Mammary epithelial cell (primary cell): Measurements from ENCODE around the gene RHPN2.

Experiments
- EZH2 ChIP-seq: IDR thresholded peaks from 2 replicates; pipeline ENCODE4 v1.6.1; 2012; ENCODE audit warnings: low read length, inconsistent platforms, borderline replicate concordance
- TF ChIP-seq, protein P1 (sequence below), 2 donors: IDR thresholded peaks in 1 of 2; conservative IDR thresholded peaks in 1 of 2; 2 replicates each; pipeline ENCODE4 v1.5.1; 2011 to 2012; ENCODE audit warnings: inconsistent platforms in 2 of 2, low read length in 2 of 2, mild to moderate bottlenecking in 2 of 2, control low read depth in 1 of 2, low read depth in 1 of 2; ENCODE audit not compliant: insufficient read depth in 1 of 2; ENCODE audit errors: extremely low read depth in 1 of 2

DNA sequence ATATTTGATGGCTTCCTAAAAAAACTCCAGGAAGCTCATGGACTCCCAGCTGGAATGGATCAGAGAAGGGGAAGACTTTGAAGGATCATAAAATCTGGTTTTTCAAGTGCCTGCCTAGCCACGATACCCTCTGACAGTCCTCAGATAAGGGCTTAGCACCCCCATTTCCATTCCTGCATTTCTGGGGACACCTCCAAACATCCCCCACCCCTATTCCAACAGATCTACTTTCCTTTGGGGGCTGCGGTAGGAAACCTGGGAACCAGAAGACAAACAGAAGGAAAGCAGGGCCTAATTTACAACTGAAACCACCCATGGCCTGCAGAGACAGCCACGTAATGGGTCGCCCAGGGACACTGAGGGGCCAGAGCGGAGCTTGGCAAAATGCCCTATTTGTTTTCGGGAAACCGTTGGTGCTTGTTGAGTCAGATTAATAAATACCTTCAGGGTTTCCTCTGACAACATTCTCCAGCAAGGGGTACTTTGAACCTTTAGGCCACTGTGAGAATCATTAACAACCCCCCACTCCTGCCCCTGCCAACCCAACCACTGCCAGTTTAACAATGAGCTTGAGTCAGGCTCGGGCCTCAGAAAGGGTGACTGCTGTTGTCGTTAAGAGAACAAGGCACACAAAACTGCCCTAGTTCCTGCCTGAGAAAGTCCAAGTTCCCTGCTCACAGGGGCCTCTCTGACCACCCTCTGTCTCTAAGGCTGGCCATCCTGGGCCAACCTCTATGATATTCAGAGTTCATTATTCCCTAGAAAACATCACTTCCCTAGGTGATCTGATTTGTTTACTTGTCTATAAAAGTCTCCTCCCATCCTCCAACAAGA lies 23.5 kb downstream of the RHPN2 start:
- TF ChIP-seq, protein P1, sequence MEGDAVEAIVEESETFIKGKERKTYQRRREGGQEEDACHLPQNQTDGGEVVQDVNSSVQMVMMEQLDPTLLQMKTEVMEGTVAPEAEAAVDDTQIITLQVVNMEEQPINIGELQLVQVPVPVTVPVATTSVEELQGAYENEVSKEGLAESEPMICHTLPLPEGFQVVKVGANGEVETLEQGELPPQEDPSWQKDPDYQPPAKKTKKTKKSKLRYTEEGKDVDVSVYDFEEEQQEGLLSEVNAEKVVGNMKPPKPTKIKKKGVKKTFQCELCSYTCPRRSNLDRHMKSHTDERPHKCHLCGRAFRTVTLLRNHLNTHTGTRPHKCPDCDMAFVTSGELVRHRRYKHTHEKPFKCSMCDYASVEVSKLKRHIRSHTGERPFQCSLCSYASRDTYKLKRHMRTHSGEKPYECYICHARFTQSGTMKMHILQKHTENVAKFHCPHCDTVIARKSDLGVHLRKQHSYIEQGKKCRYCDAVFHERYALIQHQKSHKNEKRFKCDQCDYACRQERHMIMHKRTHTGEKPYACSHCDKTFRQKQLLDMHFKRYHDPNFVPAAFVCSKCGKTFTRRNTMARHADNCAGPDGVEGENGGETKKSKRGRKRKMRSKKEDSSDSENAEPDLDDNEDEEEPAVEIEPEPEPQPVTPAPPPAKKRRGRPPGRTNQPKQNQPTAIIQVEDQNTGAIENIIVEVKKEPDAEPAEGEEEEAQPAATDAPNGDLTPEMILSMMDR (conservative IDR thresholded peaks at IDR 0.05 in 1 of 2, IDR thresholded peaks at IDR 0.05 in 1 of 2; ENCODE audit: extremely low read depth in 1 of 2, insufficient read depth in 1 of 2, low read depth in 1 of 2, low read length in 2 of 2) = no peak
- no peak for TF ChIP-seq EZH2
